ENCODE results near the gene RFX5. TPM values are rescaled to one million over a fixed set of nuclear protein-coding genes. Genes with fewer than 3 reads are reported as not detected.

Gene RFX5
- total and polyA plus RNA-seq, 4 donors = 5.2 to 17.5 (median 11.1) TPM

GRCh38 chr1:151311589-151312331 lies 35.3 kb downstream of the RFX5 start (continued):
- TF ChIP-seq FOXA1 (IDR thresholded peaks at IDR 0.05) = peak; percentile 34
- TF ChIP-seq EGR1 (IDR thresholded peaks at IDR 0.05; ENCODE audit: low read depth in 2 of 2) = no peak
- TF ChIP-seq RAD21 (IDR thresholded peaks at IDR 0.05) = no peak
- TF ChIP-seq NR2F2 (IDR thresholded peaks at IDR 0.05) = no peak
- peak; percentile 92 to 99 for TF ChIP-seq JUND (IDR thresholded peaks at IDR 0.05)

GRCh38 chr1:151311011-151311410 lies 36.0 kb downstream of the RFX5 start:
- no peak for DNase-seq (ENCODE audit: low spot score)
- peaks cover 4 to 35% (median 26%) of the 10 kb centered on the region in 4 donors for H3K36me3 ChIP-seq (ENCODE audit: control insufficient read depth in 4 of 4, insufficient read depth in 3 of 4, low read depth in 1 of 4, low read length in 3 of 4)
- no peak overlapping the region for H3K9ac ChIP-seq (ENCODE audit: low read depth in 1 of 2, low read length in 2 of 2)
- 46% methylated on average over 4 of the region's 4 CpGs for WGBS
- peaks cover 32 to 52% (median 46%) of the 10 kb centered on the region in 4 donors for H3K4me1 ChIP-seq (ENCODE audit: control insufficient read depth in 4 of 4, insufficient read depth in 4 of 4, low read length in 3 of 4)
- peak overlapping the region; percentile 62 to 83 for H3K27ac ChIP-seq (ENCODE audit: low read depth in 1 of 2, low read length in 2 of 2)
- no peak overlapping the region for H3K4me3 ChIP-seq (ENCODE audit: low read depth in 1 of 3, low read length in 3 of 3)
- TF ChIP-seq RAD21 (IDR thresholded peaks at IDR 0.05) = no peak
- no peak for TF ChIP-seq ATF3 (IDR thresholded peaks at IDR 0.05)
- no peak for TF ChIP-seq JUND (IDR thresholded peaks at IDR 0.05)
- no peak for TF ChIP-seq SP1 (IDR thresholded peaks at IDR 0.05)
- TF ChIP-seq, protein P1, sequence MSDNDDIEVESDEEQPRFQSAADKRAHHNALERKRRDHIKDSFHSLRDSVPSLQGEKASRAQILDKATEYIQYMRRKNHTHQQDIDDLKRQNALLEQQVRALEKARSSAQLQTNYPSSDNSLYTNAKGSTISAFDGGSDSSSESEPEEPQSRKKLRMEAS (IDR thresholded peaks at IDR 0.05) = no peak
- no peak for TF ChIP-seq YY1 (IDR thresholded peaks at IDR 0.05)
- no peak for TF ChIP-seq RXRA (IDR thresholded peaks at IDR 0.05)
- no peak for TF ChIP-seq REST (IDR thresholded peaks at IDR 0.05)
- TF ChIP-seq, protein P2, sequence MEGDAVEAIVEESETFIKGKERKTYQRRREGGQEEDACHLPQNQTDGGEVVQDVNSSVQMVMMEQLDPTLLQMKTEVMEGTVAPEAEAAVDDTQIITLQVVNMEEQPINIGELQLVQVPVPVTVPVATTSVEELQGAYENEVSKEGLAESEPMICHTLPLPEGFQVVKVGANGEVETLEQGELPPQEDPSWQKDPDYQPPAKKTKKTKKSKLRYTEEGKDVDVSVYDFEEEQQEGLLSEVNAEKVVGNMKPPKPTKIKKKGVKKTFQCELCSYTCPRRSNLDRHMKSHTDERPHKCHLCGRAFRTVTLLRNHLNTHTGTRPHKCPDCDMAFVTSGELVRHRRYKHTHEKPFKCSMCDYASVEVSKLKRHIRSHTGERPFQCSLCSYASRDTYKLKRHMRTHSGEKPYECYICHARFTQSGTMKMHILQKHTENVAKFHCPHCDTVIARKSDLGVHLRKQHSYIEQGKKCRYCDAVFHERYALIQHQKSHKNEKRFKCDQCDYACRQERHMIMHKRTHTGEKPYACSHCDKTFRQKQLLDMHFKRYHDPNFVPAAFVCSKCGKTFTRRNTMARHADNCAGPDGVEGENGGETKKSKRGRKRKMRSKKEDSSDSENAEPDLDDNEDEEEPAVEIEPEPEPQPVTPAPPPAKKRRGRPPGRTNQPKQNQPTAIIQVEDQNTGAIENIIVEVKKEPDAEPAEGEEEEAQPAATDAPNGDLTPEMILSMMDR (IDR thresholded peaks at IDR 0.05; ENCODE audit: low read depth, low read length, missing input control) = no peak
- TF ChIP-seq NR2F2 (IDR thresholded peaks at IDR 0.05) = no peak
- no peak for TF ChIP-seq TAF1 (conservative IDR thresholded peaks at IDR 0.05)
- no peak for TF ChIP-seq HNF4G (IDR thresholded peaks at IDR 0.05)
- no peaks in the 10 kb centered on the region for H3K27me3 ChIP-seq (ENCODE audit: control insufficient read depth in 4 of 4, insufficient read depth in 4 of 4, low read length in 3 of 4)
- no peaks in the 10 kb centered on the region for H3K9me3 ChIP-seq (ENCODE audit: control insufficient read depth in 4 of 4, low read length in 3 of 4)

DNA sequence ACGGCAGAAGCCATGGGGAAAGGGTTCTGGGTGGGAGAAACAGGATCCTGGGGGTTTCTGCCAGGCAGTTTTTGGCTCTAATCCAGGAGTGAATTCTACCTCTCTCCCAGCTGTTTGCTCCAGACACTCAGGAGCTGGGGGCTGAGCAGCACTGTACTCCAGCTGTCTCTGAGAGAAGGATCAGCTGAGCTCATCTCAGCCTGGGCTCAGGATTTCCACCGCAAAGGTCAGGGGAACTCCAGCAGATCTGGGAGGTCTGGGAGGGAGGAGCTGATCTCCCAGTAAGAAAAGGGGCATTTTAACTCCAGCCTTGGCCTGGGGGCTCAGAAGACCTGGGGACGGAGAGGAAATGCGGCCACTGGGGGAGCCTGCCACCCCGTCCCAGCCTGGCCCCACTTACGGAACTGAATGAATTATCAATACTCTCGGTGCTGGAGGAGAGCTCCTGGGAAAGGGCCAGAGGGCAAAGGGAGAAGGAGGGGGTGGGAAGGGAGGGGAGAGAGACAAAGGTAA lies 37.2 kb downstream of the RFX5 start:
- peak overlapping the region; percentile 62 to 83 for H3K27ac ChIP-seq (ENCODE audit: low read depth in 1 of 2, low read length in 2 of 2)
- no peak for DNase-seq (ENCODE audit: low spot score)
- H3K4me3 ChIP-seq (ENCODE audit: low read depth in 1 of 3, low read length in 3 of 3) = no peak overlapping the region
- H3K9ac ChIP-seq (ENCODE audit: low read depth in 1 of 2, low read length in 2 of 2) = peak overlapping the region in 1 of 2 donors; percentile 7
- H3K4me1 ChIP-seq (ENCODE audit: control insufficient read depth in 4 of 4, insufficient read depth in 4 of 4, low read length in 3 of 4) = peaks cover 32 to 52% (median 46%) of the 10 kb centered on the region in 4 donors
- H3K9me3 ChIP-seq (ENCODE audit: control insufficient read depth in 4 of 4, low read length in 3 of 4) = no peaks in the 10 kb centered on the region
- H3K27me3 ChIP-seq (ENCODE audit: control insufficient read depth in 4 of 4, insufficient read depth in 4 of 4, low read length in 3 of 4) = no peaks in the 10 kb centered on the region
- 26% methylated on average over 7 of the region's 7 CpGs for WGBS
- H3K36me3 ChIP-seq (ENCODE audit: control insufficient read depth in 4 of 4, insufficient read depth in 3 of 4, low read depth in 1 of 4, low read length in 3 of 4) = peaks cover 4 to 41% (median 31%) of the 10 kb centered on the region in 4 donors
- TF ChIP-seq RXRA (IDR thresholded peaks at IDR 0.05) = peak; percentile 15 to 50
- TF ChIP-seq, protein P2 (IDR thresholded peaks at IDR 0.05; ENCODE audit: low read depth, low read length, missing input control) = no peak
- TF ChIP-seq RAD21 (IDR thresholded peaks at IDR 0.05) = peak in 1 of 2 donors; percentile 30
- TF ChIP-seq YY1 (IDR thresholded peaks at IDR 0.05) = no peak
- no peak for TF ChIP-seq JUND (IDR thresholded peaks at IDR 0.05)
- TF ChIP-seq REST (IDR thresholded peaks at IDR 0.05) = no peak
- TF ChIP-seq FOXA1 (IDR thresholded peaks at IDR 0.05) = no peak
- TF ChIP-seq HNF4G (IDR thresholded peaks at IDR 0.05) = no peak
- no peak for TF ChIP-seq NR2F2 (IDR thresholded peaks at IDR 0.05)
- TF ChIP-seq ATF3 (IDR thresholded peaks at IDR 0.05) = no peak

Measured in liver (tissue), 9 donors.